AG04450 (cell line): ENCODE results near the gene SETDB1. TPM values are rescaled to one million over a fixed set of nuclear protein-coding genes. Genes with fewer than 3 reads are reported as not detected.

Experiments used
- CTCF ChIA-PET: fragments of 300-600, 350-600 bp; formaldehyde crosslinking; extraction: SDS; loops from one replicate; lab custom pipeline; 2022; ENCODE audit warnings: antibody characterized with exemption, inconsistent platforms; lab: Charles Lee
- POLR2A ChIA-PET: fragments of 350-600 bp; formaldehyde crosslinking; extraction: SDS; loops from one replicate; lab custom pipeline; 2021; ENCODE audit warnings: antibody characterized with exemption, inconsistent platforms; lab: Yijun Ruan, JAX
- DNase-seq: peaks from one replicate; pipeline ENCODE4 v3.0.0-alpha.2; 2011; ENCODE audit warnings: low read depth, low spot score
- H3K27ac ChIP-seq: one replicate; pipeline ENCODE4 v1.5.1; 2012; ENCODE audit warnings: low read depth, low read length, control low read depth
- H3K27me3 ChIP-seq: one replicate; pipeline ENCODE4 v1.6.0; 2012; ENCODE audit warnings: low read length; ENCODE audit not compliant: control insufficient read depth, insufficient read depth
- H3K4me3 ChIP-seq: 2 replicates; pipeline ENCODE4 v1.5.1; 2011; ENCODE audit warnings: mild to moderate bottlenecking, low read depth, low read length, control low read depth
- H3K9me3 ChIP-seq: 2 replicates; pipeline ENCODE4 v1.5.1; 2012; ENCODE audit warnings: low read length; ENCODE audit not compliant: control insufficient read depth, insufficient read depth
- CTCF ChIP-seq: IDR thresholded peaks from 2 replicates; pipeline ENCODE4 v1.5.1; 2011; ENCODE audit warnings: low read depth, low read length, control low read depth, inconsistent platforms
- polyA plus RNA-seq: library from polyadenylated mRNA; depleted of rRNA; stranded (reverse); fragments of >200 nt; gene quantifications from 2 replicates; pipeline ENCODE4 v1.2.3, GENCODE V29; 2011

The SETDB1 gene
- polyA plus RNA-seq, 1 experiment, result 35.5 TPM

- no peak for DNase-seq
- H3K27ac ChIP-seq, result no peak overlapping the region
- no peaks in the 10 kb centered on the region for H3K9me3 ChIP-seq
- POLR2A ChIA-PET, result no interaction called here
- H3K4me3 ChIP-seq, result no peak overlapping the region
- H3K27me3 ChIP-seq, result no peaks in the 10 kb centered on the region
- no peak for TF ChIP-seq CTCF
- CTCF ChIA-PET, result interaction anchor here (4.1 kb wide), 1 partner anchor 10 kb away, joined by 24 read pairs; no protein-coding TSS in a partner anchor
These were observed 59.1 kb downstream of the SETDB1 start for GRCh38 chr1:150985179-150985825.

GRCh38 chr1:150987924-150988323 is 61.8 kb downstream of the SETDB1 start:
- ChIA-PET POLR2A (no interaction called here), CTCF (interaction anchor here (2.7 to 4.9 kb wide), 2 partner anchors 9 to 19 kb away, joined by 8 to 14 read pairs; partner anchors contain the start of gene MINDY1)
- Histone ChIP-seq H3K4me3 (no peak overlapping the region), H3K27ac (no peak overlapping the region), H3K9me3 (no peaks in the 10 kb centered on the region), H3K27me3 (no peaks in the 10 kb centered on the region)
- TF ChIP-seq CTCF, result no peak
- no peak for DNase-seq

GRCh38 chr1:150992626-150993025 is 66.5 kb downstream of the SETDB1 start:
- ChIA-PET CTCF (interaction anchor here (1.2 kb wide), 1 partner anchor 11 kb away, joined by 3 read pairs; no protein-coding TSS in a partner anchor), POLR2A (no interaction called here)
- Histone ChIP-seq H3K4me3 (no peak overlapping the region), H3K9me3 (no peaks in the 10 kb centered on the region), H3K27ac (no peak overlapping the region), H3K27me3 (no peaks in the 10 kb centered on the region)
- DNase-seq, result no peak
- no peak for TF ChIP-seq CTCF

- no peaks in the 10 kb centered on the region for H3K9me3 ChIP-seq
- H3K27ac ChIP-seq, result no peak overlapping the region
- no peaks in the 10 kb centered on the region for H3K27me3 ChIP-seq
- H3K4me3 ChIP-seq, result no peak overlapping the region
- TF ChIP-seq CTCF, result no peak
- CTCF ChIA-PET, result interaction anchor here (0.5 to 3.9 kb wide), 7 partner anchors 9 to 532 kb away, joined by 3 to 63 read pairs (median 9); partner anchors contain the start of genes ANXA9, MINDY1 and TMOD4
- DNase-seq, result no peak
- POLR2A ChIA-PET, result no interaction called here
These were observed 68.1 kb downstream of the SETDB1 start for GRCh38 chr1:150994248-150994647.

- DNase-seq, result no peak
- CTCF ChIA-PET, result interaction anchor here (0.7 to 3.9 kb wide), 18 partner anchors 9 to 433 kb away, joined by 3 to 63 read pairs (median 6); partner anchors contain the start of genes ANXA9 and MINDY1
- Histone ChIP-seq H3K9me3 (no peaks in the 10 kb centered on the region), H3K4me3 (no peak overlapping the region), H3K27me3 (no peaks in the 10 kb centered on the region), H3K27ac (no peak overlapping the region)
- no peak for TF ChIP-seq CTCF
- POLR2A ChIA-PET, result interaction anchor here (0.8 to 1.9 kb wide), 3 partner anchors 11 to 416 kb away, joined by 4 to 10 read pairs (median 8); partner anchors contain the start of genes MCL1 and MINDY1
These were observed 69.3 kb downstream of the SETDB1 start for GRCh38 chr1:150995460-150995859.
